Measurements from ENCODE around the gene LTBP2.

DNA sequence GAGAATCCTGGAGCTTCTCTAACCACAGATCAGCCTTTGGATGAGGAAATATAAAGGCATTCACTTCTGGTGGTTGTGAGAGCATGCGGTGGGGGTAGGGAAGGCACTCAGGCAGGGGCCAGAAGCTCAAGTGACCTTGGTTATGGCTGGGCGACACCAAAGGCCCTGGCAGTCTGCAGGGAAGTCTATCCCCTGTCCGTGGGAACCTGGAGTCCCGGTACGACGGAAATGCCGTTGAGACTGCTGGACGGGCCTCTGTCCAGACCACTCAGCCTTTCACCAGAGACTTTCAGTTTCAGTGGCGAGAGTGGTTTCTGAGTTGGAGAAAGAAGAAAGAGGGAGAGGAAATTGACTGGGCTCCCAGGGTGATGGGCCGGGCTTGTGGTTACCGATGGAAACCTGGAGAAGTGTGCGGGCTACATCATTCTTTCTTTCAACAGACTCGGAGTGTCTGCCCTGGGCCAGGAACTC lies 97.5 kb downstream of the LTBP2 start:
- no peak for TF ChIP-seq EP300 (conservative IDR thresholded peaks at IDR 0.05; ENCODE audit: poor library complexity, severe bottlenecking)
- TF ChIP-seq, protein P1, sequence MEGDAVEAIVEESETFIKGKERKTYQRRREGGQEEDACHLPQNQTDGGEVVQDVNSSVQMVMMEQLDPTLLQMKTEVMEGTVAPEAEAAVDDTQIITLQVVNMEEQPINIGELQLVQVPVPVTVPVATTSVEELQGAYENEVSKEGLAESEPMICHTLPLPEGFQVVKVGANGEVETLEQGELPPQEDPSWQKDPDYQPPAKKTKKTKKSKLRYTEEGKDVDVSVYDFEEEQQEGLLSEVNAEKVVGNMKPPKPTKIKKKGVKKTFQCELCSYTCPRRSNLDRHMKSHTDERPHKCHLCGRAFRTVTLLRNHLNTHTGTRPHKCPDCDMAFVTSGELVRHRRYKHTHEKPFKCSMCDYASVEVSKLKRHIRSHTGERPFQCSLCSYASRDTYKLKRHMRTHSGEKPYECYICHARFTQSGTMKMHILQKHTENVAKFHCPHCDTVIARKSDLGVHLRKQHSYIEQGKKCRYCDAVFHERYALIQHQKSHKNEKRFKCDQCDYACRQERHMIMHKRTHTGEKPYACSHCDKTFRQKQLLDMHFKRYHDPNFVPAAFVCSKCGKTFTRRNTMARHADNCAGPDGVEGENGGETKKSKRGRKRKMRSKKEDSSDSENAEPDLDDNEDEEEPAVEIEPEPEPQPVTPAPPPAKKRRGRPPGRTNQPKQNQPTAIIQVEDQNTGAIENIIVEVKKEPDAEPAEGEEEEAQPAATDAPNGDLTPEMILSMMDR (IDR thresholded peaks at IDR 0.05; ENCODE audit: poor library complexity, severe bottlenecking): no peak
- TF ChIP-seq TAF1 (IDR thresholded peaks at IDR 0.05; ENCODE audit: low read depth): no peak
- TF ChIP-seq EZH2 (IDR thresholded peaks at IDR 0.05; ENCODE audit: borderline replicate concordance, insufficient read depth, low read length, poor library complexity, severe bottlenecking): no peak

Data from neural cell (in vitro differentiated cells).